Measurements from ENCODE around the gene BUD13.
"Not testable (repeated sequence)": the region's sequence is repeated elsewhere in the genome, so short reads cannot be mapped to it uniquely, and the experiment has no call there.

BUD13 gene

DNA sequence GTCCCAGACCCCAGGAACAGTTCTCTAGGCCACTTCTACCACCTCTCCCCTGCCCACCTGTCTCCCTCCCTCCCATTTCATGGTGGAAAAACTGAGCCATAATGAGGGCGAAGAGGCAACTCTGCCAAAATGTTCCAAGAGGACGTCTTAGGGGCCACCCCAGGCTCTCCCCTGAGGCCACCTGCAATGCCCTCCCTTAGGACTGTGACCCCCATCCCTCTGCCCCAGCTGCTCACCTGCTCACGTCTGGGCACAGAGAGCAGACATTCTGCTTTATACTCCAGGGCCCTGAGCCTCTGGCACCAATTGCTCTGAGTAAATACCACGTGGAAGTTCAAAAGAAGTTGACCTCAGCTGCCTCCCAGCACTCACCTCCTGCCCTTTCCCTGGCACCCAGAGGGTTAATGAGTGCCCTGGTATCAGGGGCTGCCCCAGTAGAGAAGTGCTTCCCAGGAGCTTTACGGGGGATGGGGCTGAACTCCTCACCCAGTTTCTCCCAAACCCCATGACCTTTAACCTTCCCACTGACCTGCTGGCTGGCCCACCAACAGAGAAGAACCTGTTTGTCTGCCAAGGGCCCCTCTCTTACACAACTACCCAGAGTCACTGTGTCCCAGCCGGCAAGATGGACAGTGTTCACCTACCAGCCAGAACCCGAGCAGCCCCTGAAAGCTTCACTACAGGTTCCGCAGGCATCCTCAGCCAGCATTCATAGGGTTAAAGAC lies 19.5 kb upstream of the BUD13 start:
- DNase-seq (ENCODE audit: low read depth) = no peak

DNA sequence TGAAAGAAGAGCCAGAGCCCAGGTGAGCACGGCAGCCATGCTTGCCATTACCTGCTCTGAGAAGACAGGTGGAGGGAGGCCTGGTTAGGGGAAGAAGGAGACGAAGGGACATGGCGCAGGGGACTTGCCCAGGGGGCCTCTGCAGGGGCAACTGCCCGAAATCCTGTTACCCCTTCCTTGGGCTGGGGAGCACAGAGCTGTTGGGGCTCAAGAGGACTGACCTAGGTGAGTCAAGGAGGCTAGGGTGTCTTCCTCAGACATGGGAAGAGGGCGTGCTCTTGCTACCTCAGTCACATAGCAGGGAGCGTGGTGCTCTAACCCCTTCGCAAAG lies 19.0 kb upstream of the BUD13 start, which contains the start of gene APOA5:
Gene APOA5 (minus strand): TSS at position 67 of the 331 bp plus-strand sequence. CDS start 19 bp downstream, at position 48.
- no peak for DNase-seq (ENCODE audit: low read depth)

DNA sequence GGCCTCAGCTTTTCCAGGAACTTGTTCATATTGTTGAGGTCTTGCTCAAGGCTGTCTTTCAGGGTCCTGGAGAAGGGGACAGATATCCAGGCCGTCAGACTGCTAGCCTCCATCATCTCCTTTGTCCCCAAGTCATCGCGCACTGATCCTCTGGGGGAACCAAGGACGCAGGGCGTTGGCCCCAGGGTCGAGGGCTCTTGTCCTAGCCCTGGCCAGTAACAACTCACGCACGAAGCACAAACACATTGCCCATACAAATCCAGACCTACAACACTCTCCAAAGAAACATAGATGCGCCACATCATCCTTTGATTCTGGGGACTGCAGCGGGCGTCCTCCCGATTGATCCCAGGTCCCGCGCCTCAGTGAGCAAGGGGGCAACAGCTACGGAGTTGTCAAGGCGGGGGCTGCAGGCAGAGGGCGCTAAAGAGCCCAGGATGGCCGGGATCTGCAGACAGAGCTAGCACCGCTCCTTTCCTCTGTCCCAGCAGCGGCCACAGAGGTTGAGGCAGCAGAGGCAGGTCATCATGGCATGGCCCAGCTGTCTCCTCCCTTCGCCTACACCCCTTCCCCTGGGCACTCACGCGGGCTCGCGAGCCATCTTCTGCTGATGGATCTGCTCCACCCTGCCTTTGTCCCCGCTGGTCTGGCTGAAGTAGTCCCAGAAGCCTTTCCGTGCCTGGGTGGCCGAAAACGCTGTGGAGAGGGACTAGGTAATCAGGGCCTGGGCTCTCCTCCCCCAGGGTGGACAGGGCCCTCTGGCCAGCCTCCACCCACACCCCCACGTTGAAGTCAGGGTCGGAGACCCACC lies 18.4 kb upstream of the BUD13 start:
- peak; percentile 56 for DNase-seq (ENCODE audit: low read depth)

DNA sequence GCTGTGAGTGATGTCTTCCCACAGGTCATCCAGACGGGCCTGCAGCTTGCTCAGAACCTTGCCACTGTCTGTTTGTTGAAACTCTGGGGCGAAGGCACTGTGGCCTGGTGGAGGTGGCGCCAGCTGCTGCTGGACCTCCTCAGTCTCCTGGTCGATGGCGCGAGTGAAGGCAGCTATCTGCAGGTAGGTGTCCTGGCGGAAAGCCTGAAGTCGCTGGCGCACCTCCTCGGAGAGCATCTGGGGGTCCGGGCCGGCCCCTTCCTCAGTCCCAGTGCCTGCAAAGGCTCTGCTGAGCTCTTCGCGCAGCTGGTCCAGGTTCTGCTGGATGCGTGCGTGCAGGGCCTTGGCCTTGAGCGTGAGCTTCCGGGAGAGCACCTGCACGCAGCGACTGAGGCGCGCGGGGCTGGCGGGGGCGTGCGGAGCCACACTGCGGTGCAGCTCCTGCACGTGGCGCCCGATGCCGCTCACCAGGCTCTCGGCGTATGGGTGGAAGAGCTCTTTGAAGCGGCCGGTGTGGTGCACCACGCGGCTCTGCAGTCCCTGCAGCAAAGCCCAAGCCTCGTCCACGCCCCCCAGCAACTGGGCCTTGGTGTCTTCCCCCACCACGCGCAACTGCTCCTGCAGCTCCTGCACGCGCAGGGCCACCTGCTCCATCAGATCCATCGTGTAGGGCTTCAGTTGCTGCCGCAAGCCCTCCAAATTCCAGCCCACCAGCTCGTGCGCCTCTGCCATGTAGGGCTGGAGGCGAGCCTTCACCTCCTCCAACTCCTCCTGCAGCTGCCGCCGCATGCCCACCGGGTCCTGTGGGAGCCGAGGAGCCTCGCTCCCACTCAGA lies 17.6 kb upstream of the BUD13 start:
- no peak for DNase-seq (ENCODE audit: low read depth)

DNA sequence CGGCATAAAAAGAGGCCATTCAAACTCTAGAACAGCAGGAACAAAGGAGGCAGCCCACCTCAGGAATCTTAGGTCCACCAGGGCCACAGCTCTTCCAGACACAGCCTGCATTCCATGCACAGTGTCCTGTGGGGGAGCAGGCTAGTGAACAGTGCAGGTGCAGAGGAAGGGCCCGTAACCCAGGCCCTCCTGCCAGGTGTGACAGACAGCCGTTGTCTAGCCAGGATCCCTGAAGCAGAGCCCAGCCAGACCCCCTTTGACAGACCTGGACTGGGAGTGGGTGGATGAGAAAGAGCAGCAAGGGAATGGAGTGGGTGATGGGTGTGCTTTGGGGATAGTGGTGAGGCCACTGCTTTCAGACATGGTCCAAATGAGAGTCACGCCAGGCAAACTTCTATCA lies 16.2 kb upstream of the BUD13 start:
- DNase-seq (ENCODE audit: low read depth) = no peak

DNA sequence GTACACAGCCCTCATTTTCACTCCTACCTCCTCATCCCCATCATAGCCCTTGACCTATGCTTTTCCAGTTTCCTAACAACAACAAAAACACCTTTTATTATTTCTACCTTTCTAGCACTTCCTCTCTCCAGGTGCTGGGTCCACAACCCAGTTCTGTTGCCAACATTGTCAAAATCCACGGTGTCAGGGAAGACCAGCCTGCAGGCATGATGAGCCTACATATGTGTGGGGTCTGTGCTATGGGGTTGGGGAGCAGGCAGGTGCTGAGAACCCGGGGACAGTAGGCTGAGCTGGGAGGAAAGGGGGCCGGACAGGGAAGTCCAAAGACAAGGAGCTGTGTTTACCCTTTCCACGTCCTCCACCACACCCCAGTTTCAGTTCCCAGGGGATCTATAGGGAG lies 15.7 kb upstream of the BUD13 start:
- no peak for DNase-seq (ENCODE audit: low read depth)

DNA sequence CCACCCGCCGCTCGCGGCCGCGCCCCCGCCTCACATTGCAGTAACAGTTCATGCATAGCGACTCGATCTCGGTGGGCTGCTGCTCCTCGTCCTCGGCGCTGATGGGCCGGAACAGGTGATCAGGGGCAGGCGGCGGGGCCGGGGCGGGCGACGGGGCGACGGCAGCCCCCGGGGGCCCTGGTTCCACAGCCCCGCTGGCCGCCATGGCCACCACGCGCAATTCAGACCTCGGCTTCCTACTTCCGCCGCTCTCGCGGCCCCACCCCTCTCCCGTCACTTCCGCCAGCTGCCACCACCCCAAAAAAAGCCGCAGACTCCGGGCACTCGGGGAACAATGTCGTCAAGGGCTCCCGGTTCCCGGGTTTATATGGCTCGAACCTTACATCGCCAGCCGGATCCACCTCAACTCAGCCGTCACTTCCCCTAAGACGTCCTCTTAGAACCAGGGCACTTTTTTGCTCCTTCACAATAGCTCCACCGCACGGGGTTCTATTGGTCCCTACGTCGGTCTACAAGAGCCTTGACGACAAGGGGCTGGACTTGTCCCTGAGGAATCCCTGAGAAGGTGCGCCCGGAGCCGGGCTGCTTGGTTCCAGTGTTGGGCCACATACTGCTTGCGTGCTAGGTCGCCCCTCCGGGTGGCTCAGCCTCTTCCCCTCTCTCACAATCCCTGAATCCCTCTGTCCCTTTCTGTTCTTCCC lies 15.1 kb upstream of the BUD13 start, which contains the start of gene ZPR1:
Gene ZPR1 (minus strand): TSS at position 238 of the 701 bp plus-strand sequence. CDS start 33 bp downstream, at position 205.
- DNase-seq (ENCODE audit: low read depth) = peak; percentile 71

DNA sequence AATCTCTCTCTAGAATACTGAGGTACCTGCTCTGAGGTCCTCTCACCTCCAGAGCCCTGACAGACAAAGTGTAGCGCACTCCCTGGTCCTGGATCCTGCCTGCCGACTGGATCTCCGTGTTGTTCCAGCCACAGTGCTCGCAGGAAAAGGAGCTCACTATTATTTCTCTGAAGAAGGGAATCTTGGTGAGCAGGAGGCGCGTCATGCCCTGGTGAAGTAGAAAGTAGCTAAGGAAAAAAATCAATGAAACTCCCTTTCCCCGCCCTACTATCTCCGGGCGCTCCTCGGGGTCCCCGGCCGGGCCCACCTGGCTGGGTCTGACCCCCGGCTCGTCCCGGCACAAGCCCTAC lies 14.6 kb upstream of the BUD13 start:
- DNase-seq (ENCODE audit: low read depth) = no peak

DNA sequence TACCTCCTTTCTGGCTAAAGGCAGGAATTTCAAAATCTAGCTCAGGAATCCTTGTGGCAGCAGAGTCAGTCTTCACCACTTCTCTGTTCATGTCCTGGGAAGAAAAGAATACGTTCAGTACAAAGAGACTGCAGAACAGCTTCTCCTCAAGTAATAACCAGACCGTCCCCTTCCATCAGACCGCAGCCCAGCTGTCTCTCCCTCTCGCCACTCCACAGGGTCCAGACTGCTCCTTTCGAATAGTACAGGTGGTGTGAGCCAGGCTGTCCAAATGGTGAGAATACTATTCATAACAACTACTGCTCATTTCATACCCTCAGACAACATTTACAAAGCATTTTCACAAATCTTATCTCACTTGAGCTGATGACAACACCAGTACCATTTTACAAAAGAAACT lies 14.2 kb upstream of the BUD13 start:
- DNase-seq (ENCODE audit: low read depth) = no peak

DNA sequence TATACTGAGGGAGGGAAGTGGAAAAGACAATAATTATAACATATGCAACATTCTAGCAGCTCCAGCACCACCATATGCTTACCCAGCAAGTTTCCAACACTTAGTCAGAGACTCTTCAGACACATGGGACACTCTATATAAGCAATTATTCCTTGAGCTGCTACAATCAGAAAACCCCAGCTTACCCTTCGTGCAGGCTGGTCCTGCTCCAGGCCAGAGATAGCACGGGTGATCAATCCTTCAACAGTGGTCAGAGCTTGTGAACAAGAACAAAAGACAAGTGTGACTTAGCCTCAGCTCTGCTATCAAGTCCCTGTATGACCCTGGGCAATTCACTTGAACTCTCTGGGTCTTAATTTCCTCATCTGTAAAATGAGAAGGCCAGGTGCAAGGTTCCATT lies 13.5 kb upstream of the BUD13 start:
- DNase-seq (ENCODE audit: low read depth) = no peak

DNA sequence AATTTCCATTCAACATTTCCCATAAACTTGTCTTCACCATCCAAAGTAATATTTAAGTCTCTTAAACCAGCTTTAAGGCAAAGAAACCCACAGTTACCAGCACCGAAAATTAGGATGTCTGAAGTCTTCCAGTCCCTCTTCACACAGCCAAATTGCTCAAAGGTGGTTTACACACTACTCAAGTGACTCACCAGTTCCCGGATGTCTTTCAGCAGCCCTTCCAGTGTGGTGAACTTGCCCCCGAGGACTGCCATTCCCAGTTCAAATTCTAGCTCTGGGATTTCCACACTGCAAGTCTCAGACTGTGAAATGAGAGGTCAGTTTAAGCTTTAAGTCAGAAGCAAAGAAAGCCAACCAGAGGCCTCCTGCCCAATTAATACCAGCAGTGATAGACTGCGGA lies 9.9 kb upstream of the BUD13 start:
- no peak for DNase-seq (ENCODE audit: low read depth)

DNA sequence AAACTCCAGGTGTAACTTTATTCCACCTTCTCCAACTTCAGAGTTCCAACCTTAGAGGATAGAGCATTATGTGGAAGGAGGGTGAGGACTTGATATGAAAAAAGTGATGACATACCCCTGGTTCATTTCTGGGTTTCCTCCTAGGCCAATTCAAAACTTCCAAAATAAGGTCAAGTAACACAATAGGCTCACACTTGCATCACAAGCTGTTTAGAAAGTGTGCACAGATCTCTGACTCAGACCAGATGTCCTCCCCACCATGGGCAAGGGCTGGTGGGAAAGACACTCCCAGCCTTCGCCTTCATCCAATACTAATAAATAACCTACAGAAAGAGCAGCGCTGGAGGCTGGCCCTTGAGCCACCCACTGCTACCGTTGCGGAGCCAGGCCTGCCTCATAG lies 5.8 kb upstream of the BUD13 start:
- no peak for DNase-seq (ENCODE audit: low read depth)

DNA sequence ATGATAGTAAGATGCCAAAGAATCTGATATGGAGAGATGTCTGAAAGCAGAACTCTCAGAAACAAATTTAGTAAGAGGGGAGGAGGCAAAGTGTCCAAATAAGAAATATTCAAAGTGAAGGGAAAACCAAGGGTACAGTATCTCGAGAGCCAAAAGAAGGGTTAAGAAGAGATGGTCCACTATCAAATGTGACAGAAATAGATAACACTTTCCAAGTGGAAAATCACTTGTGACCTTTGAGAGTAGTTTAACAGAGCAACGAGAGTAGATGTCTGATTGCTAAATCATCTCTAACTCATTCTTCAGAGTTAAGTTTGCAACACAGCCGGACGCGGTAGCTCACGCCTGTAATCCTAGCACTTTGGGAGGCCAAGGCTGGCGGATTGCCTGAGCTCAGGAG lies 4.3 kb upstream of the BUD13 start:
- no peak for DNase-seq (ENCODE audit: low read depth)

DNA sequence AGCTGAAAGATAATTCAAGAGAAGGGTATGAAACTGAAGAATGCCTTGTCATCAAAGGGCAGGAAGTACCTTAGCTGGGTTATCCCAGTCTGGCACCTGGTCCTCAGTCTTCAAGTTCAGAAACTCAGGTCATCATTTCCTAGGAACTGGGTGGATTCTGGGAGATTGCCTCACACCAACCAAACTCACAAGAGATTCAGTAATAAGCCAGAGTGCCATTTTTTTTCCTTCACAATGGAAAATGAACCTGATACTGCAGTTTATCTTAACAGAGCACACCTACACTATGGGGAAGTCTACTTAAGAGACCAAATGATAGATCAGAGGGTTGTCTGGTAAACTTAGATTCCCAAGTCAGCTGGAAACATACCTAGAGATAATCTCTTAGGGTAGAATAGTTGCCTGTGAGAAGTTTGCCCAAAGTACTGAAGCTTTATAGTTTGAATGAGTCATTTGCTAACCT lies 3.8 kb upstream of the BUD13 start:
- no peak for DNase-seq (ENCODE audit: low read depth)

DNA sequence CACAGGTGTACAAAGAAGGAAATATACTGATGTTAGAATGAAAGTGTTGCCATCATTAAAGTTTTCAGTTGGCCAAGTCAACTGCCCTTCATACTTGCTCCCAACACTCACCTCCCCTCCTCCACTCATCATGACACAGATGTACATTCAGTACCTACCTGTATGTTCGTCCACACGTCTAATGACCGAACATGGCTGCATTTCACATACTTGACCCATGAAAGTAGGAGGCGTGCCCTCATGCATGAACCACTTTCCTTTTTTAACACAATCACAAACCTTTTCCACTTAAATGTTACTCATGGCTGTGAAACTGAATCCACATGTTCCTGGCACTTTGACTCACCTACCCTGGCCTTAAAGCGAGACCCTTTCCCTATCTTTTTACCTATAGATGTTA lies 3.2 kb upstream of the BUD13 start:
- DNase-seq (ENCODE audit: low read depth) = no peak

DNA sequence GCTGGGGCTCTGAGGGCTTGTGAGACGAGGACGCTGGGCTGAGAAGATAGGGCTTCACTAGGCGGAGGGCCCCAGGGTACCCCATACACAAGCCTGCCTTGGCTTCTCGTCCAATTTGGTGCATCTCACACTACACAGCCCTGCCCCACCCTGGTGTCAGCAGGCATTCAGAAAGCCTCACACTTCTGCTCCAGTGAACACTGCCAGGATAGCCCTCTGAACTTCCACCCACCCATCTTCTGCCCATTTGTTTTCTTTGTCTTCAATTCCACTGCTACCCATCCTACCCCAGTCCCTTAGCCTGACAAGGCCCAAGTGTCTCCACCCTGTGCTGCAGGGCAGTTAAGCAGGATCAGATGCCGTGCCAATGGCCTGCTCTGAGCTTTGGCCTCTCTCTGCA lies 1.9 kb upstream of the BUD13 start:
- no peak for DNase-seq (ENCODE audit: low read depth)

DNA sequence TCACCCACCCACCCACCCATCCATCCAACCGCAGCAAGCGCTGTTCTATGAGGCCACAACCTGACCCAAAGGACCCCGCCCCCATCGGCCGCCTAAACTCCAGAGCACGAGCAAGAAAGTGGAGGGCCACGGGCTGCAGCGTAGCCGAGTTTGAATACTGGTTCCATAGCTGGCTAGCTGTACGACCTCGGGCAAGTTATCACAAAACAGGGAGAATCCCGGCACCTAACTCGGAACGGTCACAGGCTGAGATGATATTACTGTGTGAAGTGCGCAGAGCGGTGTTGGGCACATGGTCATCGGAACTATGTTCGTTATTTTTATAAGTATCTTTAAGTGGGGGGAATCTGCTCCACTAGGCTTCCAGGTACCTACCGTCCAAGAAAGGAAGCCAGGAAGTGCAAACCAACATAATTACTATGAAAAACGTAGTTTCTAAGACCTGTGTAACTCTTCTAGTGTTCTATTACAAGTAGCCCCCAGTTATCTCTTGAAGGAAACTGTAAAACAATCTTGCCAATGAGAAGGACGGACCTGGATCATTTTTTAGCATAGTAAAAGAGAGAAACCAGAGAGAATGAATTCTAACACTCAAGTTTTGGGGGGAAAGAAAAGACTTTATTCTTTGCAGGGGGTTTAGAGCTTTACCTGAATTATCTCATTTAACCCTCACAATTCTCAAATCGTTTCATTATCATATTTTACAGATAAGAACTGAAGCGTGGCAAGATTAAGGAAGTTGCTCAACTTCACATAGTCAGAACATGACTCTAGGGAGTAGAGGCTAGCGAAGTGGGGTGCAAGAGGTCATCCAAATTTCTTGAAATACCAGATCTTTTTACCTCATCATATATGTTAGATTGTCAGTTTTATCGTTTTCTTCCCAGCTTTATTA lies 663 bp upstream of the BUD13 start:
- no peak for DNase-seq (ENCODE audit: low read depth)

DNA sequence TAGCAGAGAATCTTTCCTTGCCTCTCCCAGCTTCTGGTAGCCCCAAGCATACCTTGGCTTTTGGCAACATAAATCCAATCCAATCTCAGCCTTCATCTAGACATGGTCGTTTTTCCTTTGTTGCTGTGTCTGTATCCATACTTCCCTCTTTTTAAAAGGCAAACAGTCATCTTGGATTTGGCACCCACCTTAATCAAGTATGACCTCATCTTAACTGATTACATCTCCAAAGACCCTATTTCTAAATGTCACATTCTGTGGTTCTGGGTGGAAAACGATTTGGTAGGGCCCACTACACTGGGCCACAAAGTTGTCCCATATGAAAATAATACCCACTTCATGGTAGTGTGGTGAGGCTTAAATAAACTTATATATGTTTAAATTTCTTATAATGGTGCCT lies 852 bp downstream of the BUD13 start:
- no peak for DNase-seq (ENCODE audit: low read depth)

DNA sequence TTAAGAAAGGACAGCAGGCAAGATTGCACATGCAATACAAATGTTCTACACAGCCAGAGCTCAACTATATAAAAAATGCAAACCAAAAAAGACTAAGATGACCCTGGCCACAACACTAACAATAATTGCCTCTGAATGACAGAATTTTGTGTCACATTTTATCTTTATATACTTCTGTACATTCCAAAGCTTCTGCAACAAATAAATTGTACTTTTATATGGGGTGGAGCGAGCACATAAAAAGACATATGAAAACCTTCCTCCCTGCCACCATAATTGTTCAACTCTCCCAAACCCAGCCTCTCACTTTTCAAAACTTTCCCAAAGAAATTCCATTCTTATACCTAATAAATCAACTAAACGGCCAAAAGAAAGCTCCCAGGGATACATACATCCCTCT lies 10.7 kb downstream of the BUD13 start:
- no peak for DNase-seq (ENCODE audit: low read depth)

DNA sequence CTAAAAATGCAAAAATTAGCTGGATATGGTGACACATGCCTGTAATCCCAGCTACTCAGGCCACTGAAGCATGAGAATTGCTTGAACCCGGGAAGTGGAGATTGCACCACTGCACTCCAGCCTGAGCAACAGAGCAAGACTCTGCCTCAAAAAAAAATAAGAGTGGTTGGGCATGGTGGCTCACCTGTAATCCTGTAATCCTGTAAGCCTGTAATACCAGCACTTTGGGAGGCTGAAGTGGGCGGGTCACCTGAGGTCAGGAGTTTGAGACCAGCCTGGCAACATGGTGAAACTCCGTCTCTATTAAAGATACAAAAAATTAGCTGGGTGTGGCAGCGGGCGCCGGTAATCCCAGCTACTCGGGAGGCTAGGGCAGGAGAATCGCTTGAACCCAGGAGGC lies 16.7 kb downstream of the BUD13 start:
- not testable (repeated sequence) for DNase-seq (ENCODE audit: low read depth)

All from stimulated activated CD8-positive, alpha-beta memory T cell treated with anti-CD3 and anti-CD28 coated beads, Interleukin-15, amount 100 ng/mL, for 24 hours (primary cell).